Measurements from ENCODE around the gene PTPRT. TPM values are rescaled to one million over a fixed set of nuclear protein-coding genes. Genes with fewer than 3 reads are reported as not detected.

The PTPRT gene
- total and polyA plus RNA-seq, 2 of the 13 experiments (the other 11 are each of a cell fraction or from before 2014, with no cell fraction given) = under 0.01 to 0.09 TPM

- TF ChIP-seq ZNF609 (CRISPR knock-in tag; IDR thresholded peaks at IDR 0.05; ENCODE audit: borderline replicate concordance) (no peak), MZF1 (CRISPR knock-in tag; IDR thresholded peaks at IDR 0.05; ENCODE audit: borderline replicate concordance) (no peak), RAD51 (IDR thresholded peaks at IDR 0.05; ENCODE audit: borderline replicate concordance) (no peak), ASH2L (IDR thresholded peaks at IDR 0.05; ENCODE audit: insufficient read length, low read depth, low read length) (no peak)
These were observed 1079.4 kb downstream of the PTPRT start (continued) for GRCh38 chr20:42110301-42110700.

GRCh38 chr20:42102000-42102399 lies 1087.7 kb downstream of the PTPRT start:
- H3K36me3 ChIP-seq (replicated peaks in 1 of 2; ENCODE audit: control insufficient read depth in 1 of 2, insufficient read depth in 2 of 2, low read length in 2 of 2) = no peaks in the 10 kb centered on the region
- intact Hi-C loops (cut with micrococcal nuclease; ENCODE audit: unreplicated experiment) (no loop called here), in situ Hi-C loops (cut with HindIII; ENCODE audit: extremely low pct_ligation_motif_present, low pct_unique_long_range_greater_than_20kb) (no loop called here)
- no peaks in the 10 kb centered on the region for H4K20me1 ChIP-seq (ENCODE audit: insufficient read depth, low read length)
- no peak overlapping the region for H2AFZ ChIP-seq (ENCODE audit: low read length)
- ATAC-seq = no peak
- WGBS (ENCODE audit: low lambda C conversion rate) = 42% methylated on average over 12 of the region's 12 CpGs
- POLR2A ChIA-PET = no interaction called here
- peaks cover 0 to 1% of the 10 kb centered on the region in 2 experiments; a peak in 1 of 5 replicates for H3K27me3 ChIP-seq (ENCODE audit: control insufficient read depth in 1 of 2, insufficient read depth in 2 of 2, low read length in 2 of 2)
- H3K27ac ChIP-seq (ENCODE audit: extremely low read length, insufficient read depth, low read length) = no peak overlapping the region
- H3K79me2 ChIP-seq (ENCODE audit: insufficient read depth, low read length) = no peaks in the 10 kb centered on the region
- H3K9ac ChIP-seq (ENCODE audit: insufficient read depth, low read depth, low read length) = no peak overlapping the region
- H3K4me3 ChIP-seq (replicated peaks in 1 of 3; ENCODE audit: insufficient read depth in 1 of 3, low read depth in 2 of 3, low read length in 3 of 3) = no peak overlapping the region
- BruUV-seq (replicated peaks) = no TSS peak
- FAIRE-seq = no peak
- CTCF ChIA-PET (ENCODE audit: low intra/inter-chr PET ratio, low total read pairs) = no interaction called here
- no peaks in the 10 kb centered on the region for H3K9me3 ChIP-seq (ENCODE audit: low read length)
- DNase-seq (ENCODE audit: low spot score) = no peak
- H3K4me1 ChIP-seq (ENCODE audit: insufficient read depth, low read length) = peaks cover 10% of the 10 kb centered on the region
- H3K4me2 ChIP-seq (ENCODE audit: low read depth, low read length) = no peak overlapping the region
- TF ChIP-seq GATAD2A (CRISPR knock-in tag; IDR thresholded peaks at IDR 0.05) (no peak), ZNF326 (CRISPR knock-in tag; IDR thresholded peaks at IDR 0.05; ENCODE audit: borderline replicate concordance) (no peak), TARDBP (CRISPR knock-in tag; IDR thresholded peaks at IDR 0.05) (no peak), ZNF280D (CRISPR knock-in tag; IDR thresholded peaks at IDR 0.05) (no peak), ATF3 (CRISPR knock-in tag; IDR thresholded peaks at IDR 0.05) (no peak), SAFB2 (CRISPR knock-in tag; IDR thresholded peaks at IDR 0.05; ENCODE audit: borderline replicate concordance, low read depth) (no peak), TCF12 (IDR thresholded peaks at IDR 0.05) (no peak), TCF12 (CRISPR knock-in tag; IDR thresholded peaks at IDR 0.05) (no peak)
